Adrenal gland (tissue), 12 donors: Measurements from ENCODE around the gene SSH3. TPM values are rescaled to one million over a fixed set of nuclear protein-coding genes. Genes with fewer than 3 reads are reported as not detected.

ENCODE experiments used
- DNase-seq, 7 donors: peaks; one replicate each; pipeline ENCODE4 v3.0.0-alpha.2; 2019 to 2020
- H3K27ac ChIP-seq, 5 donors: fragments of 200-600 bp; sonication (generic) in 4 of 5; 1 replicate in 3 of 5; 2 replicates in 2 of 5; pipeline versions ENCODE4 v1.5.1 to v1.8.0; 2016 to 2020; ENCODE audit warnings: mild to moderate bottlenecking in 1 of 5
- H3K27me3 ChIP-seq: fragments of 200-600 bp; 2 replicates; pipeline ENCODE4 v1.8.0; 2021
- H3K36me3 ChIP-seq, 2 donors: fragments of 200-600 bp; replicated peaks in 1 of 2; 1 replicate in 1 of 2; 2 replicates in 1 of 2; pipeline versions ENCODE4 v1.5.1 to v1.8.0; 2018 to 2022
- H3K4me1 ChIP-seq, 2 donors: fragments of 200-600 bp; replicated peaks in 1 of 2; 1 replicate in 1 of 2; 2 replicates in 1 of 2; pipeline versions ENCODE4 v1.5.1 to v1.8.0; 2018 to 2021
- H3K4me3 ChIP-seq, 4 donors: fragments of 200-600 bp; sonication (generic) in 3 of 4; one replicate each; pipeline ENCODE4 v1.5.1; 2016 to 2018
- H3K9me3 ChIP-seq, 3 donors: fragments of 200-600 bp; sonication (generic) in 1 of 3; replicated peaks in 1 of 3; 1 replicate in 2 of 3; 2 replicates in 1 of 3; pipeline versions ENCODE4 v1.5.1 to v1.8.0; 2016 to 2021
- CTCF ChIP-seq, 6 experiments: fragments of 450-650 bp in 4 of 6; fragments of 200-600 bp in 2 of 6; sonication (generic) in 1 of 6; IDR thresholded peaks; 1 replicate in 5 of 6; 2 replicates in 1 of 6; pipeline versions ENCODE4 v1.5.1 to v1.8.0; 2016 to 2021; ENCODE audit warnings: antibody characterized with exemption in 6 of 6, mild to moderate bottlenecking in 2 of 6, moderate library complexity in 1 of 6
- POLR2A ChIP-seq, 2 donors: fragments of 450-650 bp; IDR thresholded peaks; one replicate each; pipeline ENCODE4 v1.6.1; 2017; ENCODE audit warnings: antibody characterized with exemption in 2 of 2, mild to moderate bottlenecking in 2 of 2, moderate library complexity in 1 of 2
- WGBS, 4 donors: extraction: QIAGEN DNeasy Blood & Tissue Kit in 2 of 4; methylation state at CpG; one replicate each; pipeline versions ENCODE4 v1.1.5 to v1.1.7; 2013 to 2017; 5-methylcytosine and 5-hydroxymethylcytosine counted together
- intact Hi-C, 2 donors: fragments of 100-400 bp; cut with DNase I; formaldehyde crosslinking; loops; one replicate each; pipeline versions ENCODE4 v1.14.1 to v1.15.0; 2022 to 2023
- polyA plus RNA-seq, 3 donors: library from polyadenylated mRNA; stranded (reverse); fragments of 200-250 nt in 2 of 3; fragments of 350-450 nt in 1 of 3; fragmentation: Illumina TruSeq in 1 of 3; extraction: RNeasy Lipid Tissue Mini Kit (QIAGEN cat#74804) in 1 of 3; gene quantifications; one replicate each; pipeline ENCODE4 v1.2.3, GENCODE V29; 2013 to 2014
- total RNA-seq, 9 donors: library from RNA; depleted of rRNA in 4 of 9; stranded (reverse); fragments of >200 nt in 4 of 9; fragments of 120-200 nt in 1 of 9; fragmentation: NEBNext Ultra II Directional in 1 of 9; extraction: Animal tissue kit (Norgen Biotek cat#: 25700) in 1 of 9; gene quantifications; one replicate each; pipeline versions ENCODE4 v1.1.0 to v1.2.4, GENCODE V29; 2013 to 2023
- donor health status: healthy with polysubstance abuse.
- donor health status: Bipolar disorder and iron deficiency.
- donor health status: DM: yes; HTN: yes; CAD: no.
- donor health status: DM: no; HTN: no; CAD: no.
- donor health status: DM: no; HTN: no; CAD: no.
- donor health status: DM: yes; HTN: yes; CAD: no.

Gene SSH3
- total and polyA plus RNA-seq, 12 donors: 4.2 to 35.2 (median 24.6) TPM

GRCh38 chr11:67332081-67332691 lies 28.9 kb downstream of the SSH3 start:
- no peak for DNase-seq
- TF ChIP-seq POLR2A (IDR thresholded peaks at IDR 0.05): no peak
- H3K4me1 ChIP-seq: no peaks in the 10 kb centered on the region
- intact Hi-C loops: no loop called here
- 82 to 96% (median 88%) methylated on average over 6 of the region's 6 CpGs for WGBS, 4 donors
- H3K4me3 ChIP-seq: no peak overlapping the region
- no peaks in the 10 kb centered on the region for H3K27me3 ChIP-seq
- no peak overlapping the region for H3K27ac ChIP-seq
- H3K9me3 ChIP-seq: no peaks in the 10 kb centered on the region
- no peaks in the 10 kb centered on the region for H3K36me3 ChIP-seq

GRCh38 chr11:67337257-67337656 lies 33.9 kb downstream of the SSH3 start:
- Histone ChIP-seq H3K9me3 (no peaks in the 10 kb centered on the region), H3K4me3 (no peak overlapping the region), H3K4me1 (no peaks in the 10 kb centered on the region), H3K27ac (no peak overlapping the region), H3K36me3 (no peaks in the 10 kb centered on the region), H3K27me3 (no peaks in the 10 kb centered on the region)
- intact Hi-C loops: no loop called here
- no peak for TF ChIP-seq CTCF (IDR thresholded peaks at IDR 0.05)
- 89 to 97% (median 96%) methylated on average over 3 of the region's 3 CpGs for WGBS, 4 donors
- DNase-seq: no peak

- Histone ChIP-seq H3K27ac (no peak overlapping the region), H3K36me3 (no peaks in the 10 kb centered on the region), H3K4me1 (no peaks in the 10 kb centered on the region), H3K4me3 (no peak overlapping the region), H3K9me3 (no peaks in the 10 kb centered on the region), H3K27me3 (no peaks in the 10 kb centered on the region)
- intact Hi-C loops: no loop called here
- no peak for TF ChIP-seq POLR2A (IDR thresholded peaks at IDR 0.05)
- TF ChIP-seq CTCF (IDR thresholded peaks at IDR 0.05): no peak
- WGBS, 4 donors: 84 to 92% (median 85%) methylated on average over 4 of the region's 4 CpGs
- no peak for DNase-seq
These were observed 40.9 kb downstream of the SSH3 start for GRCh38 chr11:67344264-67344663.

GRCh38 chr11:67345247-67345919 lies 42.1 kb downstream of the SSH3 start:
- no peaks in the 10 kb centered on the region for H3K27me3 ChIP-seq
- H3K4me3 ChIP-seq: no peak overlapping the region
- intact Hi-C loops: loop anchor here in 1 of 2 donors (5.0 kb wide), 1 partner anchor 37 kb away; no protein-coding TSS in a partner anchor
- TF ChIP-seq CTCF (IDR thresholded peaks at IDR 0.05) (no peak), POLR2A (IDR thresholded peaks at IDR 0.05) (no peak)
- no peak for DNase-seq
- WGBS, 4 donors: 86 to 94% (median 88%) methylated on average over 8 of the region's 8 CpGs
- no peak overlapping the region for H3K27ac ChIP-seq
- H3K4me1 ChIP-seq: no peaks in the 10 kb centered on the region
- no peaks in the 10 kb centered on the region for H3K9me3 ChIP-seq
- no peaks in the 10 kb centered on the region for H3K36me3 ChIP-seq
